ENCODE measurements around the gene SLCO2A1. TPM values are rescaled to one million over a fixed set of nuclear protein-coding genes. Genes with fewer than 3 reads are reported as not detected.
A peak's percentile ranks its signal among the peaks of the same experiment; 100 is the strongest.

The SLCO2A1 gene
- polyA plus RNA-seq, 1 donor (not counting 4 experiments of a cell fraction or from before 2014, with no cell fraction given), result 0.80 TPM

DNA sequence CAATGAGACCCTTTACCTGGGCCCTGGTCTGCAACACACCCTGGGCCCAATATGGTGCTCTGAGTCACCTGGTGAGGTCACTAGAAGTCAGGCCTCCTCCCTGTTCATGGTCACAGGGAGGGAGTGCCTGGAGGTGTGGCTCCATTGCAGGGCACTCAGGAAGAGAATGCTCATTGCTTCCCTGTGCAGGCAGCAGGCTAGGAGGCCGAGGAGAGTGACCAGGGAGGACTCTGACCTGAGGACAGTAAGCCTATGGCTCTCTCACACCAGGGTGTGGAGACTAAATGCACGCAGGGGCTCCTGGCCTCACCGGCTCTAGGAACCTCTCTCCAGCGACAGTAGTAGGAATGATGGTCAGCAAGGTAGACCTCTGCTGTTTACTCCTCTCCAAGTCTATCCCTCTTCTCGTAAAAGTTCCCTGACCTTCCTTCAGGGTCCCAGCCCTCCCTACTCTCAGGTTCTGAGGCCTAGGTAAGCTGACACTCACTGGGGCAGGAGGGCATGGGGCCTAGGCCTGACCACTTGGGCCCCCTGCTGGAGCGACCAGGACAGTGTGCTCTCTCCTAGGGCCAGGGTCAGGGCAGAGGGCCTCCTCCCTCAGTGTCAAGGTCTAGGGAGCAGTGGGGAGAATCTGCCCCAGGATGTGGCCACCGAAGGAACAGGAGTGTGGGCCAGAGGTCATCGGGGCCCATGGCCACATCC lies 9.6 kb upstream of the SLCO2A1 start:
- Histone ChIP-seq H4K20me1 (ENCODE audit: control insufficient read depth, extremely low read depth, insufficient read depth, low read length) (no peaks in the 10 kb centered on the region), H3K9me3 (ENCODE audit: control insufficient read depth, low read depth, low read length) (peaks cover 3% of the 10 kb centered on the region), H3K79me2 (ENCODE audit: control insufficient read depth, insufficient read depth, low read length) (no peaks in the 10 kb centered on the region), H3K4me1 (ENCODE audit: control insufficient read depth, extremely low read depth, insufficient read depth, low read length) (no peaks in the 10 kb centered on the region), H3K4me3 (ENCODE audit: control insufficient read depth in 2 of 3, extremely low read depth in 1 of 3, insufficient read depth in 2 of 3, low read depth in 1 of 3, low read length in 3 of 3) (no peak overlapping the region), H2AFZ (ENCODE audit: control insufficient read depth, low read length) (no peak overlapping the region), H3K27ac (ENCODE audit: control insufficient read depth, insufficient read depth, low read length) (no peak overlapping the region), H3K27me3 (ENCODE audit: control insufficient read depth, extremely low read depth, insufficient read depth, low read length) (no peaks in the 10 kb centered on the region), H3K9ac (ENCODE audit: control insufficient read depth, extremely low read depth, insufficient read depth, low read length) (no peak overlapping the region), H3K4me2 (ENCODE audit: control insufficient read depth, extremely low read depth, insufficient read depth, low read depth, low read length) (no peak overlapping the region), H3K9me1 (ENCODE audit: control insufficient read depth, extremely low read depth, insufficient read depth, low read length) (no peaks in the 10 kb centered on the region), H3K36me3 (ENCODE audit: control insufficient read depth in 2 of 2, extremely low read depth in 1 of 2, insufficient read depth in 2 of 2, low read length in 2 of 2) (no peaks in the 10 kb centered on the region)
- DNase-seq (ENCODE audit: low read depth, low spot score), result no peak
- dilution Hi-C loops (cut with MboI; ENCODE audit: extremely low pct_ligation_motif_present, low sequenced_read_pairs), result no loop called here
- no peak for TF ChIP-seq EZH2 (IDR thresholded peaks at IDR 0.05; ENCODE audit: low read length)
- TF ChIP-seq, protein P1, sequence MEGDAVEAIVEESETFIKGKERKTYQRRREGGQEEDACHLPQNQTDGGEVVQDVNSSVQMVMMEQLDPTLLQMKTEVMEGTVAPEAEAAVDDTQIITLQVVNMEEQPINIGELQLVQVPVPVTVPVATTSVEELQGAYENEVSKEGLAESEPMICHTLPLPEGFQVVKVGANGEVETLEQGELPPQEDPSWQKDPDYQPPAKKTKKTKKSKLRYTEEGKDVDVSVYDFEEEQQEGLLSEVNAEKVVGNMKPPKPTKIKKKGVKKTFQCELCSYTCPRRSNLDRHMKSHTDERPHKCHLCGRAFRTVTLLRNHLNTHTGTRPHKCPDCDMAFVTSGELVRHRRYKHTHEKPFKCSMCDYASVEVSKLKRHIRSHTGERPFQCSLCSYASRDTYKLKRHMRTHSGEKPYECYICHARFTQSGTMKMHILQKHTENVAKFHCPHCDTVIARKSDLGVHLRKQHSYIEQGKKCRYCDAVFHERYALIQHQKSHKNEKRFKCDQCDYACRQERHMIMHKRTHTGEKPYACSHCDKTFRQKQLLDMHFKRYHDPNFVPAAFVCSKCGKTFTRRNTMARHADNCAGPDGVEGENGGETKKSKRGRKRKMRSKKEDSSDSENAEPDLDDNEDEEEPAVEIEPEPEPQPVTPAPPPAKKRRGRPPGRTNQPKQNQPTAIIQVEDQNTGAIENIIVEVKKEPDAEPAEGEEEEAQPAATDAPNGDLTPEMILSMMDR (optimal IDR thresholded peaks at IDR 0.05 in 1 of 3, IDR thresholded peaks at IDR 0.05 in 1 of 3, conservative IDR thresholded peaks at IDR 0.05 in 1 of 3; ENCODE audit: extremely low read depth in 1 of 3, insufficient read depth in 2 of 3, low read length in 3 of 3), result peak in 2 of 3 experiments; percentile 39 to 57
- no peak for FAIRE-seq

DNA sequence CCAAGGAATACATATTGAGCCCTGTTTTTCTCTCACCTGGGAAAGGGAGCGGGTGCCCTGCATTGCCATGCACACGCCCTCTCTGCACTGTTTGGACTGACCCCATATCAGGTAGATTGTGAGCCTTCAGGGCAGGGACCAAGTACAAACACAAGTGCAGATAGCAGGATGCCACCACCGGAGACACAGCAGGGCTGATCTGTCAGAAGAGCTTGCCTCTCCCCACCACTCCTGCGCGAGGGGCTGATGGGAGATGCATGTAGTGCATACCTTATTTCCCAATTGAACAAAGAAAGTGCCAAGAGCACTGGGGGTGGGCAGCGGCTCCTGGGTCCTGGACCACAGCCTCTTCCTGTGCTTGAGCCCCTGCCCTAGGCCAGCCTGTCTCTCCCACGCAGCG lies 9.0 kb upstream of the SLCO2A1 start:
- no peaks in the 10 kb centered on the region for H3K79me2 ChIP-seq (ENCODE audit: control insufficient read depth, insufficient read depth, low read length)
- dilution Hi-C loops (cut with MboI; ENCODE audit: extremely low pct_ligation_motif_present, low sequenced_read_pairs), result no loop called here
- no peaks in the 10 kb centered on the region for H3K9me1 ChIP-seq (ENCODE audit: control insufficient read depth, extremely low read depth, insufficient read depth, low read length)
- no peak overlapping the region for H3K4me2 ChIP-seq (ENCODE audit: control insufficient read depth, extremely low read depth, insufficient read depth, low read depth, low read length)
- H3K9me3 ChIP-seq (ENCODE audit: control insufficient read depth, low read depth, low read length), result peaks cover 3% of the 10 kb centered on the region
- H3K27me3 ChIP-seq (ENCODE audit: control insufficient read depth, extremely low read depth, insufficient read depth, low read length), result no peaks in the 10 kb centered on the region
- no peaks in the 10 kb centered on the region for H3K4me1 ChIP-seq (ENCODE audit: control insufficient read depth, extremely low read depth, insufficient read depth, low read length)
- H3K36me3 ChIP-seq (ENCODE audit: control insufficient read depth in 2 of 2, extremely low read depth in 1 of 2, insufficient read depth in 2 of 2, low read length in 2 of 2), result no peaks in the 10 kb centered on the region
- no peaks in the 10 kb centered on the region for H4K20me1 ChIP-seq (ENCODE audit: control insufficient read depth, extremely low read depth, insufficient read depth, low read length)
- H3K9ac ChIP-seq (ENCODE audit: control insufficient read depth, extremely low read depth, insufficient read depth, low read length), result no peak overlapping the region
- no peak overlapping the region for H2AFZ ChIP-seq (ENCODE audit: control insufficient read depth, low read length)
- no peak overlapping the region for H3K27ac ChIP-seq (ENCODE audit: control insufficient read depth, insufficient read depth, low read length)
- FAIRE-seq (no peak), DNase-seq (ENCODE audit: low read depth, low spot score) (no peak)
- H3K4me3 ChIP-seq (ENCODE audit: control insufficient read depth in 2 of 3, extremely low read depth in 1 of 3, insufficient read depth in 2 of 3, low read depth in 1 of 3, low read length in 3 of 3), result no peak overlapping the region
- TF ChIP-seq, protein P1 (optimal IDR thresholded peaks at IDR 0.05 in 1 of 3, IDR thresholded peaks at IDR 0.05 in 1 of 3, conservative IDR thresholded peaks at IDR 0.05 in 1 of 3; ENCODE audit: extremely low read depth in 1 of 3, insufficient read depth in 2 of 3, low read length in 3 of 3), result no peak
- TF ChIP-seq EZH2 (IDR thresholded peaks at IDR 0.05; ENCODE audit: low read length), result no peak

Data from keratinocyte (primary cell).